ENCODE data around the gene ZBTB4. TPM values are rescaled to one million over a fixed set of nuclear protein-coding genes. Genes with fewer than 3 reads are reported as not detected.
"Not testable (repeated sequence)": the region's sequence is repeated elsewhere in the genome, so short reads cannot be mapped to it uniquely, and the experiment has no call there.

Gene ZBTB4
- total RNA-seq, 1 donor from 2014 or later, result 63.4 TPM

DNA sequence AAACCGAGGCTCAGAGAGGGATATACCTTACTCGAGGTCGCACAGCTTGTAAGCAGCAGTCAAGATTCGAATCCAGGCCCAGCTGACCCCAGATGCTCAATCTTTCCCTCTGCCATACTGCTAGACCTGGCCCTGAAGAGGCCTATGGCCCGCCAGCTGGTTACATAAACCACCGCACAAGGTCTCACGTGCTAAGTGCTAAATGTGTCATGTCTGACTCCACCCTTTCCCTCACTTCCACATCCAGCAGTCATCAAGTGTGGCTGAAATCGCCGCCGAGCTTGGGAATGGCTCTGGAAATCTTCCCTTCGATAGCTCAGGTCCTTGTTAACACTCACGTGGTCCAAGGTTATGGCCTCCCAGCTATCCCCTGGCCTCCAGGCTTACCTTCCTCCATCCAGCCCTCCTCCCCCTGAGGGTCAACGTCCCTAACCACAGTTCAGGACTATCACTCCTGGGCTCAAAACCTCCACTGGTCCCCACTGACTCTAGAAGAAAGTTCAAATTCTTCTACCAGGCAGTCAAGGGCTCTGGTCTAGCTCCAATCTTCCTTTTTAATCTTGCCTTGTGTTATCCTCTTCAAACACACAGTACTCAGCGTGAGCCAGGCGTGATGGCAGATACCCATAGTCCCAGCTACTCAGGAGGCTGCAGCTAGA is 3.5 kb downstream of the ZBTB4 start:
- Histone ChIP-seq H3K9me3 (replicated peaks) (no peaks in the 10 kb centered on the region), H3K4me3 (peak overlapping the region; percentile 100), H3K36me3 (no peaks in the 10 kb centered on the region), H3K27me3 (ENCODE audit: low read depth) (no peaks in the 10 kb centered on the region), H3K4me1 (peaks cover 94% of the 10 kb centered on the region), H3K27ac (replicated peaks) (peak overlapping the region; percentile 100)
- peak; percentile 61 for DNase-seq
- intact Hi-C loops (cut with micrococcal nuclease), result no loop called here
- TF ChIP-seq CTCF (IDR thresholded peaks at IDR 0.05; ENCODE audit: borderline replicate concordance), result no peak

- H3K27ac ChIP-seq (replicated peaks), result peak overlapping the region; percentile 100
- intact Hi-C loops (cut with micrococcal nuclease); H3K27me3 ChIP-seq (ENCODE audit: low read depth); H3K4me3 ChIP-seq; DNase-seq; H3K36me3 ChIP-seq; H3K9me3 ChIP-seq (replicated peaks): not testable (repeated sequence)
- H3K4me1 ChIP-seq, result peaks cover 94% of the 10 kb centered on the region
These were observed 4.7 kb downstream of the ZBTB4 start for GRCh38 chr17:7474767-7475166.

DNA sequence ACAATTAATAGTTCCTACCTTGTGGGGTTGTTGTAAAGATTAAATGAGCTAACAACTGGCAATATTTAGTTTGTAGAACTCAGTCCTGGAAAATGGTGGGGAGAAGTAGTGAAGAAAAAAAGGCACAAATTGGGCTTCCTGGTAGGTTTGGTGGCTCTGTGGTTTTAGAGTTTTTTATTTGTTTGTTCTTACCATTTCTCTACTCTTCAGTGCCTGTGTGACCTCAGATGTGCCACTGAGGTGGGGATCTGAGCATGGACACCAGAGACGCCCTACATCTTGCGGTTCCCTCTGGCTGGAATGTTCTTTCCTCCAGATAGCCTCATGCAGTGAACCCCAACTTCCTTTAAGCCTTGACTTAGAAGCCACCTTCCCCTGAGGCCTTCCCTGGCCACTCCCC is 7.7 kb downstream of the ZBTB4 start:
- Histone ChIP-seq H3K9me3 (replicated peaks) (no peaks in the 10 kb centered on the region), H3K27ac (replicated peaks) (peak overlapping the region; percentile 41), H3K4me1 (peaks cover 95% of the 10 kb centered on the region), H3K27me3 (ENCODE audit: low read depth) (no peaks in the 10 kb centered on the region), H3K4me3 (no peak overlapping the region), H3K36me3 (no peaks in the 10 kb centered on the region)
- no peak for TF ChIP-seq CTCF (IDR thresholded peaks at IDR 0.05; ENCODE audit: borderline replicate concordance)
- DNase-seq, result no peak
- intact Hi-C loops (cut with micrococcal nuclease), result no loop called here

GRCh38 chr17:7470457-7470973 is 8.9 kb downstream of the ZBTB4 start:
- H3K36me3 ChIP-seq; intact Hi-C loops (cut with micrococcal nuclease); H3K27me3 ChIP-seq (ENCODE audit: low read depth); H3K9me3 ChIP-seq (replicated peaks); H3K4me3 ChIP-seq; DNase-seq: not testable (repeated sequence)
- Histone ChIP-seq H3K4me1 (peaks cover 95% of the 10 kb centered on the region), H3K27ac (replicated peaks) (peak overlapping the region; percentile 51)

DNA sequence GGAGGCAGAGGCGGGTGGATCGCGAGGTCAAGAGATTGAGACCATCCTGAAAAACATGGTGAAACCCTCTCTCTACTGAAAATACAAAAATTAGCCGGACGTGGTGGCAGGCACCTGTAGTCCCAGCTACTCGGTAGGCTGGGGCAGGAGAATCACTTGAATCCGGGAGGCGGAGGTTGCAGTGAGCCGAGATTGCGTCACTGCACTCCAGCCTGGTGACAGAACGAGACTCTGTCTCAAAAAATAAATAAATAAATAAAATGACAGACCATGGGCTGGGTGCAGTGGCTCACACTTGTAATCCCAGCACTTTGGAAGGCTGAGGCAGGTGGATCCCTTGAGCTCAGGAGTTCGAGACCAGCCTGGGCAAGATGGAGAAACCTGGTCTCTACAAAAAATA is 9.6 kb downstream of the ZBTB4 start:
- DNase-seq; H3K9me3 ChIP-seq (replicated peaks); H3K4me3 ChIP-seq; H3K27me3 ChIP-seq (ENCODE audit: low read depth); intact Hi-C loops (cut with micrococcal nuclease): not testable (repeated sequence)
- H3K36me3 ChIP-seq, result peaks cover 15% of the 10 kb centered on the region
- peak overlapping the region; percentile 85 for H3K27ac ChIP-seq (replicated peaks)
- peaks cover 92% of the 10 kb centered on the region for H3K4me1 ChIP-seq

GRCh38 chr17:7468804-7469389 is 10.5 kb downstream of the ZBTB4 start:
- intact Hi-C loops (cut with micrococcal nuclease), result no loop called here
- Histone ChIP-seq H3K27me3 (ENCODE audit: low read depth) (no peaks in the 10 kb centered on the region), H3K27ac (replicated peaks) (peak overlapping the region; percentile 85), H3K4me3 (no peak overlapping the region), H3K4me1 (peaks cover 82% of the 10 kb centered on the region), H3K9me3 (replicated peaks) (no peaks in the 10 kb centered on the region), H3K36me3 (peaks cover 22% of the 10 kb centered on the region)
- DNase-seq, result no peak
- TF ChIP-seq CTCF (IDR thresholded peaks at IDR 0.05; ENCODE audit: borderline replicate concordance), result no peak

GRCh38 chr17:7468290-7468689 is 11.1 kb downstream of the ZBTB4 start:
- Histone ChIP-seq H3K27ac (replicated peaks) (peak overlapping the region; percentile 85), H3K4me3 (no peak overlapping the region), H3K36me3 (peaks cover 28% of the 10 kb centered on the region), H3K27me3 (ENCODE audit: low read depth) (no peaks in the 10 kb centered on the region), H3K9me3 (replicated peaks) (no peaks in the 10 kb centered on the region), H3K4me1 (peaks cover 76% of the 10 kb centered on the region)
- DNase-seq, result no peak
- intact Hi-C loops (cut with micrococcal nuclease), result no loop called here
- TF ChIP-seq CTCF (IDR thresholded peaks at IDR 0.05; ENCODE audit: borderline replicate concordance), result no peak

Data from left ventricle myocardium inferior (tissue), 1 donor.